Breast epithelium (tissue), 3 donors: ENCODE measurements around the gene BMPER.

Experiments used
- CTCF ChIP-seq, 3 donors: fragments of 450-650 bp; IDR thresholded peaks; one replicate each; pipeline ENCODE4 v1.5.1; 2016 to 2017; ENCODE audit warnings: antibody characterized with exemption in 3 of 3, mild to moderate bottlenecking in 3 of 3, moderate library complexity in 3 of 3
- POLR2AphosphoS5 ChIP-seq, 3 donors: sonication (generic); formaldehyde crosslinking; IDR thresholded peaks; one replicate each; pipeline ENCODE4 v1.6.1; 2017; ENCODE audit warnings: antibody characterized with exemption in 3 of 3

DNA sequence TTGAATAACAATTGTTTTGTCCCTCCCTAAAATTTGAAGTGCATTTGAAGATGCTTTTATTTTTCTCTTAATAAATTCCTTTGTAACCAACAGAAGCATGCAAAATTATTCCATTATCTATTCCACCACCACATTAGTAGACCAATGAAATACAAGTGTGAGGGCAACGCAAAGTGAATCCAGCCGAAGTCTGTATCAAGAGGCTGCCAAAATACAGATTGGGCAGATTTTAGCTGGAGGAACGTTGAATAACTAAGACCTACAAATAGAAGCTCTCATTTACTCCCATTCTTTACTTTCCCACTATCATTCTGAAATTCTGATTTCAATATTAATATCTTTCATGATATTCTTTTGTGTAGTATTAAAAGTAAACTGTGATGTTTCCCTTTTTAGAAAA lies 233.7 kb downstream of the BMPER start:
- TF ChIP-seq CTCF (IDR thresholded peaks at IDR 0.05) (no peak), POLR2AphosphoS5 (IDR thresholded peaks at IDR 0.05) (no peak)
